HepG2 (cell line): Measurements from ENCODE around the gene PRIMA1.

Source experiments
- CTCF ChIP-seq: sonication (generic); formaldehyde crosslinking; IDR thresholded peaks from 2 replicates; pipeline ENCODE4 v1.5.0; 2020; ENCODE audit warnings: mild to moderate bottlenecking, missing genetic modification reagents, moderate library complexity
- RAD21 ChIP-seq: fragments of 450-650 bp; formaldehyde crosslinking; IDR thresholded peaks from 2 replicates; pipeline ENCODE4 v1.5.0; 2020; ENCODE audit warnings: mild to moderate bottlenecking
- TRIM24 ChIP-seq: sonication (generic); formaldehyde crosslinking; IDR thresholded peaks from 2 replicates; pipeline ENCODE4 v1.8.0; 2022; ENCODE audit warnings: mild to moderate bottlenecking, missing genetic modification reagents
- ZKSCAN8 ChIP-seq: IDR thresholded peaks from 2 replicates; pipeline ENCODE4 v1.6.1; 2016; ENCODE audit warnings: borderline replicate concordance, missing genetic modification reagents, missing compliant biosample characterization
- ZNF737 ChIP-seq: sonication (generic); formaldehyde crosslinking; IDR thresholded peaks from 2 replicates; pipeline ENCODE4 v1.5.0; 2020; ENCODE audit warnings: missing genetic modification reagents, mild to moderate bottlenecking, borderline replicate concordance

GRCh38 chr14:93757206-93757605 is 31.1 kb downstream of the PRIMA1 start:
- TF ChIP-seq CTCF (CRISPR knock-in tag) (no peak), RAD21 (no peak), TRIM24 (CRISPR knock-in tag) (no peak), ZKSCAN8 (CRISPR knock-in tag) (no peak), ZNF737 (no peak)
